Kidney epithelial cell (primary cell): ENCODE data around the gene SYT1. TPM values are rescaled to one million over a fixed set of nuclear protein-coding genes. Genes with fewer than 3 reads are reported as not detected.

ENCODE experiments used
- DNase-seq: peaks from one replicate; pipeline ENCODE4 v3.0.0-alpha.2; 2010; ENCODE audit warnings: low read depth
- H3K27me3 ChIP-seq: 2 replicates; pipeline ENCODE4 v1.6.0; 2011; ENCODE audit warnings: low read length; ENCODE audit not compliant: control insufficient read depth, insufficient read depth
- H3K36me3 ChIP-seq: 2 replicates; pipeline ENCODE4 v1.5.1; 2011; ENCODE audit warnings: low read length; ENCODE audit not compliant: control insufficient read depth, insufficient read depth
- H3K4me3 ChIP-seq: 2 replicates; pipeline ENCODE4 v1.5.1; 2011; ENCODE audit warnings: low read depth, mild to moderate bottlenecking, control low read depth, low read length
- total RNA-seq: library from RNA; depleted of rRNA; stranded (reverse); fragments of >200 nt; gene quantifications from 2 replicates; pipeline ENCODE4 v1.2.3, GENCODE V29; 2015
- TF ChIP-seq, protein P1 (sequence below): IDR thresholded peaks from 2 replicates; pipeline ENCODE4 v1.5.1; 2011; ENCODE audit warnings: mild to moderate bottlenecking, moderate library complexity, low read length, control low read depth, inconsistent platforms; ENCODE audit not compliant: insufficient read depth, poor library complexity, severe bottlenecking

Gene SYT1
- total RNA-seq, 1 donor from 2014 or later: 7.4 TPM

DNA sequence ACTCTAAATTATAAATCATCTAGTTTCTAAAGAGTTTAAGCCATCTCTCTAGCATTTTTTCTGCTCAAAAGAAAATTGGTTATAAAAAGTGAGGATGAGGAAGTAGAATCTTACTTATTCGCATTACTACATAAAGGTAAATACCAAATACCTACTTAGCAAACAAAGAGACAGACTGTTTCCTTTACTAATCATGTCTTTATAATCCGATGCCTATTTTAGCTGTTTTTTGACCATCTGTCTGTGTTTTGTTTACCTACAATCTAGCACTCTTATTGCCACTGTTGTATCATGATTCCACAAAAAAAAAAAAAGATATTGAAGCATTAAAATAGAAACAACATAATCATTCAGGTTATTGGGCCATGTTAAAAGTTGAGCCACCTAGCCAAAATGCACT lies 430.0 kb downstream of the SYT1 start:
- Histone ChIP-seq H3K36me3 (no peaks in the 10 kb centered on the region), H3K4me3 (no peak overlapping the region), H3K27me3 (no peaks in the 10 kb centered on the region)
- DNase-seq: no peak
- TF ChIP-seq, protein P1, sequence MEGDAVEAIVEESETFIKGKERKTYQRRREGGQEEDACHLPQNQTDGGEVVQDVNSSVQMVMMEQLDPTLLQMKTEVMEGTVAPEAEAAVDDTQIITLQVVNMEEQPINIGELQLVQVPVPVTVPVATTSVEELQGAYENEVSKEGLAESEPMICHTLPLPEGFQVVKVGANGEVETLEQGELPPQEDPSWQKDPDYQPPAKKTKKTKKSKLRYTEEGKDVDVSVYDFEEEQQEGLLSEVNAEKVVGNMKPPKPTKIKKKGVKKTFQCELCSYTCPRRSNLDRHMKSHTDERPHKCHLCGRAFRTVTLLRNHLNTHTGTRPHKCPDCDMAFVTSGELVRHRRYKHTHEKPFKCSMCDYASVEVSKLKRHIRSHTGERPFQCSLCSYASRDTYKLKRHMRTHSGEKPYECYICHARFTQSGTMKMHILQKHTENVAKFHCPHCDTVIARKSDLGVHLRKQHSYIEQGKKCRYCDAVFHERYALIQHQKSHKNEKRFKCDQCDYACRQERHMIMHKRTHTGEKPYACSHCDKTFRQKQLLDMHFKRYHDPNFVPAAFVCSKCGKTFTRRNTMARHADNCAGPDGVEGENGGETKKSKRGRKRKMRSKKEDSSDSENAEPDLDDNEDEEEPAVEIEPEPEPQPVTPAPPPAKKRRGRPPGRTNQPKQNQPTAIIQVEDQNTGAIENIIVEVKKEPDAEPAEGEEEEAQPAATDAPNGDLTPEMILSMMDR: no peak

DNA sequence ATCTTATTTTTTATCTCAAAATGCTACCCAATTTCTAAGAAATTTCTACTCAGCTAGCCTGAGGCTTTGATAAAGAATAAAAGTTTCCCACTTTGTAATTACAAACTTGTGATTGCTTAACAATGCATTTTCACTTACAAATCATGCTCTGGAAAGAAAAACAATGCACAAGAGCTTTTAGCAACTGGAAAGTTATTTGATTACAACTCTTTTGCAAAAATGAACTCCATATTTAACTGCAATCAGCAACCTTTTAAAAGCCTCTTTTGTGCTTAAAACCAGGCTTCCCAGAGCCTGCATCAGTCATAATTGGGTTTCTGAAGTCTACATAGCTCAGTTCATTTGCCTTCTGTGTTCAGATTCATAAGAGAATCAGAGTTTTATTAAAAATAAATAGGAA lies 431.0 kb downstream of the SYT1 start:
- DNase-seq: no peak
- Histone ChIP-seq H3K27me3 (no peaks in the 10 kb centered on the region), H3K36me3 (no peaks in the 10 kb centered on the region), H3K4me3 (no peak overlapping the region)
- TF ChIP-seq, protein P1: no peak

DNA sequence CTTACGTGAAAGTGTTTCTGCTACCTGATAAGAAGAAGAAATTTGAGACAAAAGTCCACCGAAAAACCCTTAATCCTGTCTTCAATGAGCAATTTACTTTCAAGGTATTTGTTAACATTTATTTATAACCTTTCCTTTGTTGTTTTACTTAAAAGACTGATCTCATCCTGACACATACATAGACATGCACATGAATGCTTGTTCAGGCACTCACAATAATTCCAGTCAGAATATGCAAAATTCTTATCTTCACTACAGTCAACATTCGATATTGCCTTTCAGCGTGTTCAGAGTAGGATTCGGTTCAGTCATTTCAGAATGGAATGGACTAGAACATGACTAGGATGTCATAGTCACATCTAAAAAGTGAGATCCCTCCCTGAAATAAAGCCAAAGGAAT lies 431.6 kb downstream of the SYT1 start:
- H3K4me3 ChIP-seq: no peak overlapping the region
- no peak for DNase-seq
- TF ChIP-seq, protein P1: no peak
- H3K27me3 ChIP-seq: no peaks in the 10 kb centered on the region
- no peaks in the 10 kb centered on the region for H3K36me3 ChIP-seq

DNA sequence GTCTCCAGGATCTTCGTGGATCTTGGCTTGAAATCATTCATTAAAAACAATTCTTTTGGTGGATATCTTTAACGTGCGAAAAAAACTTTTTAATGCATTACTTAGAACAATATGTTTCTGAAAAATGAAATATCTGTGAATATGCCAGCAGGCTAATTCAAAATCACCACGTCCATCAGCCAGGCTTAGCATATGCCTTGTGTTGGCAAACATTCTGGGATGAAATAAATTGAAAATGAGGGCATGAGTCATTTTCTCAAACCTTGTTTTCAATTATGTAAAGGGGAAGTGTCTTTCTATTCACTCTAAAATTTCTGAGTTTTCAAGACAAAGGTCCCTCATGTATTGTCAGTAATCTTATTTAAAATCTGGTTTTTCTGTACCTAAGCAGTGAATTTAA lies 432.3 kb downstream of the SYT1 start:
- H3K4me3 ChIP-seq: no peak overlapping the region
- no peaks in the 10 kb centered on the region for H3K27me3 ChIP-seq
- no peak for DNase-seq
- no peaks in the 10 kb centered on the region for H3K36me3 ChIP-seq
- TF ChIP-seq, protein P1: no peak

DNA sequence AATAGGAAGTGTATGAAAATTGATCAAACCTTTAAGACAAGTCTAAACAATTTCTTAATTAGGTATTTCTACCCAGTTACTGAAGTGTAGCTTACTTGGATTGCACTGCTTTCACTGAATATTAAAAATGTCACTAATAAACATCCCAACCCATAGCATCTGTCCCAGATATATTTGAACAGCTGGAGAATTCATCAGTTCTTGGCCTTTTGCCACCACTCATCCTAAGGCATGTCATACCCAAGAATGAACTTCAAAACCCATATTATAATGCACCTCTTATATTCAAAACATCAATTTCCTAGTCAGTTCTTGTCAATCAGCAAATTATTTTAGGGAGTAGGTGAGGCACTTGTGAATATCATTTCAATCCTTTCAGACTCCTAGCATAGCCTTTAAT lies 433.9 kb downstream of the SYT1 start:
- TF ChIP-seq, protein P1: no peak

DNA sequence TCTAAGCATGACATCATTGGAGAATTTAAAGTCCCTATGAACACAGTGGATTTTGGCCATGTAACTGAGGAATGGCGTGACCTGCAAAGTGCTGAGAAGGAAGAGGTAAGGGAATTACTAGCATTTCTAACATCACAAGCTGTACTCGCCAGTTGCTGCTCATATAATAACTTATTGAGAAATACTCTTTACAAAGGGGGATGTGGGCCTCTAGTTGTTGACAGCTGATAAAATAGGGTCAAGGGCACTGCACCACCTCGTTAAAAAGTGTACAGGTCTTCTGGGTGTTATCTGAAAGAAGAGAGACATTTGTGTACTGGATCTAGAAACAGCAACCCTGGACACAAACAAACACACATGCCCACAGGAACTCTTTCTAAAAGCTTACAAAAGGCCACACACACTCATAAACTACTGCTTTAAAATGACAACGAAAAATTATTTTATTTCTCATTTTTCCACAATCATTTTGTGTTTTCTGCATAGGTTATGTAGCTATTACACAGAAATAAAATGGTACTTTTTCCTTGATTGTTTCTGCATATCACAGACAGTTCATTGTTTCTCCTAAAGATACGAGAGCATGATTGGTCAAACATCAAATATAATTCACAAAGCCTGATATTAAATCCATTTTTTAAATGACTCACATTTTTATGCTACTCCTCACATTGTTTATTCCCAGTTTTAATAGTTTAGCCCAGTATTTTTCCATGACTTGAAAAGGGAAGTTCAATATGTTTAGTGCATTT lies 435.0 kb downstream of the SYT1 start:
- H3K27me3 ChIP-seq: no peaks in the 10 kb centered on the region
- TF ChIP-seq, protein P1: no peak
- no peaks in the 10 kb centered on the region for H3K36me3 ChIP-seq
- no peak overlapping the region for H3K4me3 ChIP-seq
- DNase-seq: no peak

More for the DNA sequence above, 433.9 kb downstream of the SYT1 start:
- Histone ChIP-seq H3K27me3 (no peaks in the 10 kb centered on the region), H3K4me3 (no peak overlapping the region), H3K36me3 (no peaks in the 10 kb centered on the region)
- DNase-seq: no peak
